HUES6 (cell line): ENCODE measurements around the gene RHEX.

Experiments used
- H3K27ac ChIP-seq: 2 replicates; pipeline ENCODE4 v1.7.0; 2013; ENCODE audit warnings: low read depth, mild to moderate bottlenecking, low read length, inconsistent platforms
- H3K27me3 ChIP-seq: 2 replicates; pipeline ENCODE4 v1.6.1; 2013; ENCODE audit warnings: low read length; ENCODE audit not compliant: control insufficient read depth, insufficient read depth
- H3K36me3 ChIP-seq: 2 replicates; pipeline ENCODE4 v1.6.1; 2013; ENCODE audit warnings: low read length; ENCODE audit not compliant: control insufficient read depth, insufficient read depth
- H3K4me1 ChIP-seq: 2 replicates; pipeline ENCODE4 v1.6.1; 2013; ENCODE audit warnings: low read length; ENCODE audit not compliant: control insufficient read depth, insufficient read depth
- H3K4me3 ChIP-seq: 2 replicates; pipeline ENCODE4 v1.5.1; 2013; ENCODE audit warnings: low read depth, low read length
- H3K9ac ChIP-seq: one replicate; pipeline ENCODE4 v1.6.1; 2013; ENCODE audit warnings: mild to moderate bottlenecking, low read length
- H3K9me3 ChIP-seq: 2 replicates; pipeline ENCODE4 v1.6.1; 2013; ENCODE audit warnings: low read depth, low read length; ENCODE audit not compliant: control insufficient read depth, insufficient read depth

Gene RHEX

DNA sequence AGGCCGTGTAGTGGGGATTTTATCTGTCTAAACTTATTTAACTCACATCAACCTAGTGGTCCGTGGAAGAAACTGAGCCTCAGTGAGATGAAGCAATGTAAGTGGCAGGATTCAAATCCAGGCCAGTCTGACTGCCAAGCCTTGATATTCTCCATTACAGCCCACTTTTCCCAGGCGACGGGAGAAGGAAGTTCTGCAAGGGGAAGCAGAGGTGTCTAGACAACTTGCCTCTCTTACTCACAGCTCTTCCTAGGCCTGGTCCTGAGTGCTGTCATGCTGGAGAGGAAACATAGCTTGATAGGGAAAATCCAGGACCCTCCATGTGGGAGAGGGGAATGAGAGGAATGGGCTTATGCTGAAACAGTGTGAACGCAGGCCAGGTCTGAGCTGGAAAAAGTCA lies 38.4 kb upstream of the RHEX start:
- no peak overlapping the region for H3K9ac ChIP-seq
- no peak overlapping the region for H3K4me3 ChIP-seq
- no peaks in the 10 kb centered on the region for H3K27me3 ChIP-seq
- H3K27ac ChIP-seq: no peak overlapping the region
- no peaks in the 10 kb centered on the region for H3K4me1 ChIP-seq
- H3K9me3 ChIP-seq: no peaks in the 10 kb centered on the region
- H3K36me3 ChIP-seq: no peaks in the 10 kb centered on the region

- no peak overlapping the region for H3K9ac ChIP-seq
- no peaks in the 10 kb centered on the region for H3K4me1 ChIP-seq
These were observed 37.9 kb upstream of the RHEX start for GRCh38 chr1:206015071-206015470.

DNA sequence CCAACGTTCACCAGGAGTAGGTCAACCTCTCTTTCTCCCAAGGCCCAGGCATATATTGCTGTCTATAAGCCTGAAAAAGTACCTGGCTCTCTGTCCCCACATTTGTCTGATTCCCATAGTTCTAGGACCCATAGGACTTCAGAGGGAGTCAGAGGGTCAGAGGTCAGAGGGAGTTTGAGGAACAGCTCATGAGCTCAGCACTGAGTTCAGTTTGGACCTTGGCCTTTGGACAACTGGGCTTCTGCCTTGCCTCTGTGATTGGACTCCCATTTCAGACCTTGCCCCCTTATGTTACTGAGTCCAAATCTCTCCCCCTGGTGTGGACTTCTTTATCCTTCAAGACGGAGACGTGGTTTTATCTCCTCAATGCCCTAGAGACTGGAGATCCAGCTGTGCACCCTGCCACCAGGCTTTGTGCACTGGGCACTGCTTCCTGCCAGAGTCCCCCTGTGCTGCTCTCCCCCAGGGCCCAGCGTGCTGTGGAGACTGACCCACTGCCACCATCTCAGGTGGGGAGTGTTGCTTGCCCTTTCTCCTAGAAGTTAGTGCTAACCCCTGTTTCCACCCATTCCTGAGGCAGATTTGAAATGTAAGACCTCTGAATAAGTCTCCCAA lies 32.5 kb upstream of the RHEX start:
- H3K4me3 ChIP-seq: no peak overlapping the region
- no peaks in the 10 kb centered on the region for H3K4me1 ChIP-seq
- no peaks in the 10 kb centered on the region for H3K9me3 ChIP-seq
- no peaks in the 10 kb centered on the region for H3K27me3 ChIP-seq
- H3K27ac ChIP-seq: no peak overlapping the region
- no peak overlapping the region for H3K9ac ChIP-seq
- no peaks in the 10 kb centered on the region for H3K36me3 ChIP-seq

More at GRCh38 chr1:206015071-206015470, 37.9 kb upstream of the RHEX start:
- Histone ChIP-seq H3K4me3 (no peak overlapping the region), H3K27me3 (no peaks in the 10 kb centered on the region), H3K27ac (no peak overlapping the region), H3K9me3 (no peaks in the 10 kb centered on the region), H3K36me3 (no peaks in the 10 kb centered on the region)

GRCh38 chr1:206021008-206021625 lies 31.9 kb upstream of the RHEX start:
- Histone ChIP-seq H3K4me1 (no peaks in the 10 kb centered on the region), H3K9ac (no peak overlapping the region), H3K9me3 (no peaks in the 10 kb centered on the region), H3K27me3 (no peaks in the 10 kb centered on the region), H3K4me3 (no peak overlapping the region), H3K27ac (no peak overlapping the region), H3K36me3 (no peaks in the 10 kb centered on the region)

GRCh38 chr1:206021626-206022365 lies 31.2 kb upstream of the RHEX start:
- Histone ChIP-seq H3K36me3 (no peaks in the 10 kb centered on the region), H3K4me1 (no peaks in the 10 kb centered on the region), H3K9me3 (no peaks in the 10 kb centered on the region), H3K4me3 (no peak overlapping the region), H3K27me3 (no peaks in the 10 kb centered on the region), H3K27ac (no peak overlapping the region), H3K9ac (no peak overlapping the region)

- Histone ChIP-seq H3K4me3 (no peak overlapping the region), H3K36me3 (no peaks in the 10 kb centered on the region), H3K27ac (no peak overlapping the region)
These were observed 30.2 kb upstream of the RHEX start for GRCh38 chr1:206022766-206023165.

DNA sequence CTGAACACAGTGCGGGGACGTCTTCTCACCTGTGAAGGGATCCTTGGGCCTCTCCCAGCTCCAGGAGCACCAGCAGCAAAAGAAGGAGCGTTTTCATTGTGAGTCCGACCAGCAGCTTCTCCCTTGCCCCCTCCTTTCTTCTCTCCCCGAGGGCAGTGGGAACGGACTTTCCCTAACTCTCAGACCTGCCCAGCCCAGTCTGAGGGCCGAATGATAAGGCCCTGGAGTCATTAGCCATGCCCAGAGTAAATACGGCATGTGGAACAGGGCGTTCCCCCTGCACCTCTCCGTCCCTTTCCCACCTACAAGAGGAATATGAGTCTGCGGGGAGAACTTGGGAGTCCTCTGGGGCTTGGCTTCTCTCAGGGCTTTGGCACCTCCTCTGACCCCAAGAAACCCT lies 29.3 kb upstream of the RHEX start, which contains the start of gene CTSE:
Gene CTSE, minus strand, starts transcription at position 201 of the 400 bp plus-strand sequence. Its CDS starts 104 bp downstream, at position 97.
- Histone ChIP-seq H3K27ac (no peak within 1 kb of the TSS), H3K9ac (no peak within 1 kb of the TSS), H3K4me3 (no peak within 1 kb of the TSS), H3K9me3 (no peaks in the 10 kb centered on the region), H3K27me3 (no peaks in the 10 kb centered on the region), H3K4me1 (no peaks in the 10 kb centered on the region), H3K36me3 (no peaks in the 10 kb centered on the region)

More at GRCh38 chr1:206022766-206023165, 30.2 kb upstream of the RHEX start:
- no peaks in the 10 kb centered on the region for H3K27me3 ChIP-seq
- H3K9me3 ChIP-seq: no peaks in the 10 kb centered on the region
- H3K4me1 ChIP-seq: no peaks in the 10 kb centered on the region
- H3K9ac ChIP-seq: no peak overlapping the region

DNA sequence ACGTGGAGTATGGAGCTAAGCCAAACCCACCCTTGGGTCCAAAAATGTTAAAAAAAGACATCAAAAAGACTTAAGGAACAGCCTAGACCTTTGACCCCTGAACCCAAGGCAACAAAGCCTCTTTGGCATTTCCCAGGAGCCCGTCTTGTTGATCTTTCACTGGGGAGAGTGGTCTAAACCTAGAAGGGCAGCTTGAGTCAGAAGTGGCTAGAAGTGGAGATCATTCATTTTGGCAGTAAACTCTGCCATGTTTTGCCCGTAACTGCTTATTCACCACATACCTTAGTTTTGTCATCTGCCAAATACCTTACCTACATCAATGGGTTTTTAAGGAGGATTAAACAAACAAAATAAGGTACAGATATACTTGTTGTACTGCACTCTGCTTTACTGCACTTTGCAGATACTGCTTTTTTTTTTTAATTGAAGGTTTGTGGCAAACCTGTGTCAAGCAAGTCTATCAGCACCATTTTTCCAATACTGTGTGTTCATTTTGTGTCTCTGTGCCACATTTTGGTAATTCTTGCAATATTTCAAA lies 27.6 kb upstream of the RHEX start:
- H3K4me1 ChIP-seq: no peaks in the 10 kb centered on the region
- no peaks in the 10 kb centered on the region for H3K9me3 ChIP-seq
- H3K27ac ChIP-seq: no peak overlapping the region
- H3K9ac ChIP-seq: no peak overlapping the region
- no peak overlapping the region for H3K4me3 ChIP-seq
- H3K36me3 ChIP-seq: no peaks in the 10 kb centered on the region
- no peaks in the 10 kb centered on the region for H3K27me3 ChIP-seq

GRCh38 chr1:206029484-206029883 lies 23.5 kb upstream of the RHEX start:
- H3K27me3 ChIP-seq: no peaks in the 10 kb centered on the region
- H3K4me1 ChIP-seq: peaks cover 3% of the 10 kb centered on the region; the same call in 1 of the 2 replicates
- no peaks in the 10 kb centered on the region for H3K36me3 ChIP-seq
- H3K4me3 ChIP-seq: no peak overlapping the region
- H3K9ac ChIP-seq: no peak overlapping the region
- H3K9me3 ChIP-seq: no peaks in the 10 kb centered on the region
- no peak overlapping the region for H3K27ac ChIP-seq

DNA sequence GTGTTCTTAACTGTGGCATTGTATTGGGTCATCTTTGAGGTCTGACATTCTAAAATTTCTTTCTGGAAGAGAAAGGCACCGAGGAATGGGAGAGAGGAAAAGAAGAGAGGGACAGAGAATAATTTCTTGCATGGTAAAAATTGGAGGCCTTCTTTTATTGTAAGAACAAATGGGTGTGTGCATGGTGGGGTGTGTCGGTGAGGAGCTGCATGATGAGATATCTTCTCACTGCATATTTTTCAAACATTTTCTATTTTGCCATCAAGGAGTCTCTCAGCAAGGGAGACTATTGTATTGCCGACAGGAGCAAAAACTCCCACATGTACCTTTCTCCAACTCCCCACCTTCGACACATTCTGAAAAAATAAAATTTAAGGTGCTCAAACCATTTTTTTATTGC lies 22.8 kb upstream of the RHEX start:
- no peak overlapping the region for H3K4me3 ChIP-seq
- H3K9me3 ChIP-seq: no peaks in the 10 kb centered on the region

GRCh38 chr1:206030714-206031113 lies 22.3 kb upstream of the RHEX start:
- no peak overlapping the region for H3K4me3 ChIP-seq
- no peaks in the 10 kb centered on the region for H3K9me3 ChIP-seq
- H3K9ac ChIP-seq: no peak overlapping the region
- H3K27me3 ChIP-seq: no peaks in the 10 kb centered on the region
- H3K4me1 ChIP-seq: peaks cover 3% of the 10 kb centered on the region; the same call in 1 of the 2 replicates
- H3K36me3 ChIP-seq: no peaks in the 10 kb centered on the region
- H3K27ac ChIP-seq: no peak overlapping the region

More for the DNA sequence above, 22.8 kb upstream of the RHEX start:
- Histone ChIP-seq H3K4me1 (peaks cover 3% of the 10 kb centered on the region; the same call in 1 of the 2 replicates), H3K36me3 (no peaks in the 10 kb centered on the region), H3K9ac (no peak overlapping the region), H3K27ac (no peak overlapping the region), H3K27me3 (no peaks in the 10 kb centered on the region)
